H1 (cell line): ENCODE results near the gene INHBC. TPM values are rescaled to one million over a fixed set of nuclear protein-coding genes. Genes with fewer than 3 reads are reported as not detected.

Experiments
- ASH2L ChIP-seq: fragments of 200-600, 300-600 bp; sonication (generic); IDR thresholded peaks from one replicate; pipeline ENCODE4 v1.7.1; 2017; ENCODE audit warnings: low read length
- CBX8 ChIP-seq: fragments of 300-800, 300-1000 bp; sonication (generic); IDR thresholded peaks from 2 replicates; pipeline ENCODE4 v1.7.1; 2016; ENCODE audit warnings: low read depth, low read length, borderline replicate concordance
- CHD2 ChIP-seq: IDR thresholded peaks from 2 replicates; pipeline ENCODE4 v1.6.1; 2012; ENCODE audit warnings: low read length, improper control_type of control experiment
- EZH2 ChIP-seq: fragments of 200-600 bp; sonication (generic); IDR thresholded peaks from 2 replicates; pipeline ENCODE4 v1.7.1; 2012; ENCODE audit warnings: low read depth, mild to moderate bottlenecking, moderate library complexity, low read length, inconsistent platforms; ENCODE audit not compliant: severe bottlenecking
- KDM1A ChIP-seq: fragments of 200-600, 300-600 bp; sonication (generic); IDR thresholded peaks from 2 replicates; pipeline ENCODE4 v1.7.1; 2016; ENCODE audit warnings: mild to moderate bottlenecking, low read length, borderline replicate concordance
- KDM5A ChIP-seq: fragments of 200-600 bp; IDR thresholded peaks from 2 replicates; pipeline ENCODE4 v1.7.1; 2012; ENCODE audit warnings: mild to moderate bottlenecking, low read length, inconsistent platforms, mixed read lengths
- NRF1 ChIP-seq: IDR thresholded peaks from 2 replicates; pipeline ENCODE4 v1.6.1; 2011; ENCODE audit warnings: mild to moderate bottlenecking, low read depth, low read length, improper control_type of control experiment
- POLR2AphosphoS5 ChIP-seq: IDR thresholded peaks from 2 replicates; pipeline ENCODE4 v1.6.1; 2011; ENCODE audit warnings: low read depth, low read length
- SP2 ChIP-seq: IDR thresholded peaks from 2 replicates; pipeline ENCODE4 v1.6.1; 2012; ENCODE audit warnings: mild to moderate bottlenecking, low read length, inconsistent platforms
- TCF12 ChIP-seq: IDR thresholded peaks from 2 replicates; pipeline ENCODE4 v1.6.1; 2011; ENCODE audit warnings: low read depth, mild to moderate bottlenecking, low read length
- polyA plus RNA-seq, 7 experiments: library from polyadenylated mRNA; depleted of rRNA in 3 of 7; stranded (reverse) in 5 of 7; unstranded in 2 of 7; fragments of >200 nt in 5 of 7; fragments of 200-250 nt in 2 of 7; gene quantifications; 1 replicate in 5 of 7; 2 replicates in 1 of 7; 4 replicates in 1 of 7; pipeline versions ENCODE4 v1.2.1 to v1.2.3, GENCODE V29; 2011 to 2013; ENCODE audit warnings: missing spikeins in 2 of 7, mixed read lengths in 2 of 7
- total RNA-seq: library from RNA; stranded (reverse); fragmentation: NEBNext Ultra II Directional; extraction: Animal tissue kit (Norgen Biotek cat#: 25700); gene quantifications from 2 replicates; pipeline ENCODE4 v1.2.1, GENCODE V29; 2021

INHBC gene
- total and polyA plus RNA-seq, 2 of the 8 experiments (the other 6 are each of a cell fraction or from before 2014, with no cell fraction given): 0.15 TPM; not detected in 1

GRCh38 chr12:57454566-57455373, 20.2 kb downstream of the INHBC start, which contains the start of gene INHBE (continued):
- TF ChIP-seq CBX8 (no peak), CHD2 (peak; percentile 84), NRF1 (no peak), ASH2L (no peak), SP2 (peak; percentile 74), KDM1A (no peak), EZH2 (no peak), KDM5A (no peak), TCF12 (peak; percentile 92), POLR2AphosphoS5 (peak; percentile 57; the same call in 1 of the 2 replicates)
- TF ChIP-seq, all 59 proteins: peak for 21
